HG03521 (cell line): ENCODE measurements around the gene COA5.
A peak's percentile ranks its signal among the peaks of the same experiment; 100 is the strongest.

Experiments used
- ATAC-seq: cut with Tn5 transposase; IDR thresholded peaks from one replicate; pipeline ENCODE4 v1.9.1; 2021; ENCODE audit warnings: mild to moderate bottlenecking, moderate library complexity; ENCODE audit not compliant: unreplicated experiment

The COA5 gene, protein sequence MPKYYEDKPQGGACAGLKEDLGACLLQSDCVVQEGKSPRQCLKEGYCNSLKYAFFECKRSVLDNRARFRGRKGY

DNA sequence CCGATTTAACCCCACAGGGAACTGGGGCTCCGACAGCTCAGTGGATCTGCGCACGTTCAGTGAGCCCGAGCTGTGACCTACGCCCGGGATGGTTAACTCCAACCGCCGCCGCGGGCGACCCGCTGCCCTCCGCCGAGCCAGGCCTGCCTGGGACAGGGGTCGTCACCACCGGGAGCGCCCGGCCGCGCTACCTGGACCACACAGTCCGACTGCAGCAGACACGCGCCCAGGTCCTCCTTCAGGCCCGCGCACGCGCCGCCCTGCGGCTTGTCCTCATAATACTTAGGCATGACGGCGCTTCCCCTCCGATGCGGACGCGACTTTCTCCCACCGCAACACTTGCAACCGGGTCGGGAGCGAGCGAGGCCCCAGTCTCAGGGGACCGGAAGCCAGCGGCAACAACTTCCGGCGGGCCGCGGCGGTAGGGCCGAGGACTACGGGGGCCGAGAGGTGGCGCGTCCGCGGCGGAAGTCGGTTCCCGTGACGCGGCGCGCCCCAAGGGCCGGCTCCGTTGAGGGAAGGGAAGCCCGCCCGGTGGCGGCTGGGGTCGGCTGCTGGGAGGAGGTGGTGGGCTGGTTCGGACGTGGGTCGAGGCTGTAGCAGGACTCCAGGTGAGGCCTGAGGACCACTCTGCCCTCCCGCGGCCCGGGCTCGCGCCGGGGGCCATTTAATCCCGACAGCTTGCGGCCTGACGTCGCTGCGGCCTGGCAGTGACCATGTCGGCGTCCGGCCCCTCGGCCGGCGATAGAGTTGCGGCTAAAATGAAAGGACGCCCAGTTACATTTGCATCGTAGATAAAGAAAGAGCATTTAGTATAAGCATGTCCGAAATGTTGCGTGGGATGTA lies at the start of gene COA5, which contains the start of gene UNC50:
Gene COA5, minus strand, starts transcription at position 397 of the 846 bp plus-strand sequence. Its CDS starts 107 bp downstream, at position 290.
Gene UNC50, plus strand, starts transcription at position 474 of the 846 bp plus-strand sequence. CDS start 1,171 bp downstream, outside the sequence.
- ATAC-seq: peak; percentile 81

DNA sequence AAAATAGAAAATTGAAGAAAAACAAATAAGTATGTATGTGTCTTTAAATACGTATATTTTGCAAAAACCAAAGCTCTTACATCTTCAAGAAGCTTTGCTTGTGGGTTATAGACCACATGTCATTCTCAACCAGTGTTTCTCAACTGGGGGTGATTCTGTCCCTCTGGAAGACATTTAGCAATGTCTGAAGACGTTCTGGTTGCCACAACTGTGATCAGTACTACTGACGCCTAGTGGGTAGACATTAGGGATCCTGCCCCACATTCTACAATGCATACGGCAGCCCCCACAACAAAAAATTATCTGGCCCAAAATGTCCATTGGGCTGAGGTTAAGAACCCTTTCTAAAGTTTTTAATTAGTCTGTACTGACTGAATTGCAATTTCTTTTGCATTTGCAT lies 48.5 kb upstream of the COA5 start:
- ATAC-seq: no peak

DNA sequence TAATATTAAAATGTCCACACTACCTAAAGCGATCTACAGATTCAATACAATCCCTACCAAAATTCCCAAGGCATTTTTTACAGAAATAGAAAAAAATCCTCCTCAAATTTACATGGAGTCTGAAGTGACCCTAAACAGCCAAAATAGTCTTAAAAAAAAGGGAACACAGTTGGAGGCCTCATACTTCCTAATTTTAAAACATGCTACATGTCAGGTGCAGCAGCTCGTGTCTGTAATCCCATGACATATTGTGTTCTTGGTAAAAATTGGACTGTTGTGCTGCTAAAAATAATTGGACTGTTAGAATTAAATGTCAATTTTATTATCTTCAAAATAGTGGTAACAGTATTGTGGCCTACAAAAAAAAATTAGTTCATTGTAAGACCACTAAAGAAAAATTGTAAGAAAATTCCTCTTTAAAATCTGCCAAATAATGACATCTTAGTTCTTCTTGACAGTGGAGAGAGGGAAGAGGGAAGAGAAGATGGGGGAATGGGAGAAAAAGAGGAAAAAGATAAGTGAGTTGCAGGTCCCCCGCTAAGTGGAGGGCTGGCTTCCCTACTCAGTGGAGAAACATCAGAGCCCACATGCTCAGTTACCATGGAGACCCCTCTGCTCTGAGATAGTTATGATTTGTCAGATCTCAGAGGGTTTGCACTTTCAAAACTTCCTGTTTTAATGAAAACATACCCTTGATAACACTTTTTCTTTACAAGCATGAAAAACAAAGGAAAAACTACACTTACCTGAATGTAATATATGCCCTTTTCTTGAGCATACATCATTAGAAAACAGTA lies 46.6 kb upstream of the COA5 start:
- no peak for ATAC-seq

DNA sequence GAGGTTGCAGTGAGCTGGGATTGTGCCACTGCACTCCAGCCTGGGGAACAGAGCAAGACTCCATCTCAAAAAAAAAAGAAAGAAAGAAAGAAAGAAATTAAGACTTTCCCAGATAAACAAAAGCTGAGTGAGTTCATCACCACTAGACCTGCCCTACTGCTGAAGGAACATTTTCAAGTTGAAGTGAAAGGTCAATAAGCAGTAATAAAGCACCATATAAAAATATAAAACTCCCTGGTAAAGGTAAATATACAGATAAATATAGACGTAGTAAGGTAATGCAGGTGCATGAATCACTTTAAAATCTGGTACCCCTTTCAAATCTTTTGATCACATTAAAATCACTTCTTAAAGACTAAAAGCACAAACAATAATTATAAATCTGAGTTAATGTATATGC lies 42.7 kb upstream of the COA5 start:
- ATAC-seq: no peak

DNA sequence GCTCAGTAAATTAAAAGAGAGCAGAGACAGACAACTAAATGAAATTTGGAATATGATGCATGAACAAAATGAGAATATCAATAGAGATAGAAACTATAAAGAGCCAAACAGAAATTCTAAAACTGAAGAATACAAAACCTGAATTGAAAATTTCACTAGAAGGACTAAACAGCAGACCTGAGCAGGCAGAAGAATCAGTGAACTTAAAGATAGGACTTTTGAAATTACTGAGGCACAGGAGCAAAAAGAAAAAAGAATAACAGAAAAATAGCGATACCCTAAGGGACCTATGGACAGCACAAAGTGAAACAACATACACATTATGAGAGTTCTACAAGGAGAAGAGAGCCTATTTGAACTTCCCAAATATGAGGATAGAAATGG lies 41.7 kb upstream of the COA5 start:
- no peak for ATAC-seq

DNA sequence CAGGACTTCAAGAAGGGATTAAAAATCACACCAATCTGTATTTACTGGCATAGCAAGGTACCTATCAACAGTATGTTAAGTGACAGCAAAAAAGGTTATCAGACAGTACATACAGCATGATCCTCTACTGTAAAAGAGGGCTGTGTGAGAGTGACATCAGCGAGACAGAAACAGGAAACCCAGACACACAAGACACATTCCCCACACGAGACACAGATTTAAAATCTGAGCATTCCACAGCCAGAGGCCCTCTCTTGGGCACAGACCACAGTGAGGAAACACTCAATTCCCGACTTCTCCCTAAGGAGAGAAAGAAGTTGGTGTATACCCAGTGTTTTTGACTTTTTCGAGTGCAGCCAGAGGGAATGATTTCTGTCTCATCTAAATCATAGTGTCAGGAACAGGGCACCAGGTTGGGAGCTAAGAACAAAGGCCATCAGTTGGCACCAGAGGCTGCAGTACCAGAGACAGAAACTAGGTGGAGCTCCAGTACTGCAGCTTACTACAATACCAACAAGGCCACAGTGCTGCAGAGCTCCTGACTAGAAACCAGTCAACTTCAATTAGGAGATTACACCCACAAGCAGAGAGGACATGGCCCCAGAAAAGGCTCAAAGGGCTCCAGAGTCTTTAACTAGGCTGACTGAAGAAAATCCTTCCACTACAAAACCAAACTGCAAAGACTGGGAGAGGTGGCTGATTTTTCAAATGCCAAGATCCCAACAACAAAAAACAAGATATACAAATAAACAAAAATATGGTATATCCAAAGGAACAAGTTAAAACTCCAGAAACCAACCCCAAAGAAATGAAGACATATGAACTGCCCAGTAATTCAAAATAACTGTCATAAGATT lies 41.1 kb upstream of the COA5 start:
- peak; percentile 80 for ATAC-seq

DNA sequence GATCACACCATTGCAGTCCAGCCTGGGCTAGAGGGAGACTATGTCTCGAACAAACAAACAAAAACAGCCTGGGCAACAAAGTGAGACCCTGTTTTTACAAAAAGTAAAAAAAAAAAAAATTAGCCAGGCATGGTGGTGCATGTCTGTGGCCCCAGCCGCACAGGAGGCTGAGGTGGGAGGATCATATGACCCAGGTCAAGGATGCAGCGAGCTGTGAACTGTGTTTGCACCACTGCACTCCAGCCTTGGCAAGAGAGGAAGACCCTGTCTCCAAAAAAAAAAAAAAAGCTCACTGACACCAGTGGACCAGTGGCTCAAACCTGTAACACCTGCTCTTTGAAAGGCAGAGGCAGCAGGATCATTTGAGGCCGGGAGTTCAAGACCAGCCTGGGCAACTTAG lies 40.1 kb upstream of the COA5 start:
- ATAC-seq: no peak

DNA sequence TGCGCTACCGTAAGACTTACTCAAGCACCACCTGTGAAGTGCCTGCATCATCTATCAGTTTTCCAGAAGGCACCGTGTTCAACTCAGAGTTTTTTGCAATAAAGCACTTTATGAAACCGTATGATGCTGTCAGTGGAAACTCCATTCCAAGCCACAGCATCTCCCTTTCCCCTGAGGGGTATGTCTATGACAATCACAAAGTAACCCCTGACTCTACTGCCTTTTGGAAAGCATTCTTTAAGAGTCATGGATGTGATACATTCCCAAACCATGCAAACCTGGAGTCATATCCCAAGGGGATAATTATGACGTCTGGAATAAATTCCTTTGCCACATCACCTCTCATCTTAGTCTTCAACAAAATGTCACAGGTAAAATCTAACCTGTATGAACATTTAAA lies 39.3 kb upstream of the COA5 start:
- ATAC-seq: no peak

DNA sequence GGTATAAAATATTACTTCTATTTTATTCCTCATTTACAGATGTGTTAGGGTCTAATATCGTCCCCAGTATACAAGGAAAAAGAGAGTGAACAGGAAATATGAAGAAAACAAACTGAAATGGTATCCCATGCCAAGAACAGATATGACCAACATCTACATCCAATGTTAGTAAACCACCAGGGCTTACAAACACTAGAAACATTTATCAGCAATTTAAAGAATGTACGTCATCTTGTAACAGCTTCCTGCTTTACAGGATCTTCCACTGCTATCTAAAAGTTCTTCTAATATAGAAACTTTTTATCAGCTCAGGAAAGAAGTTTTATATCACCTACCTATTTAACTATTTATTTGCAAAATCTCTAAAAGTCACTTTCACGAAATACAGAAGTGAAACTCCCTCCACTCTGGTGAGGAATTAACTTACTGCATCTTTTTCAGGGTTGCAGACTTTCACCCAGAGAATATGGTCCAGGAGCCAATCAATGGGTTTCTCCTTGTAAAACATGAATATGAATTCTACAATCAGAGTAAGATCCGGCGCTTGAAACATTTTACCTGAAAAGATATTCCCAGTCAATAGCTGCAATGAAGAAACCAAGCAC lies 35.3 kb upstream of the COA5 start:
- no peak for ATAC-seq

DNA sequence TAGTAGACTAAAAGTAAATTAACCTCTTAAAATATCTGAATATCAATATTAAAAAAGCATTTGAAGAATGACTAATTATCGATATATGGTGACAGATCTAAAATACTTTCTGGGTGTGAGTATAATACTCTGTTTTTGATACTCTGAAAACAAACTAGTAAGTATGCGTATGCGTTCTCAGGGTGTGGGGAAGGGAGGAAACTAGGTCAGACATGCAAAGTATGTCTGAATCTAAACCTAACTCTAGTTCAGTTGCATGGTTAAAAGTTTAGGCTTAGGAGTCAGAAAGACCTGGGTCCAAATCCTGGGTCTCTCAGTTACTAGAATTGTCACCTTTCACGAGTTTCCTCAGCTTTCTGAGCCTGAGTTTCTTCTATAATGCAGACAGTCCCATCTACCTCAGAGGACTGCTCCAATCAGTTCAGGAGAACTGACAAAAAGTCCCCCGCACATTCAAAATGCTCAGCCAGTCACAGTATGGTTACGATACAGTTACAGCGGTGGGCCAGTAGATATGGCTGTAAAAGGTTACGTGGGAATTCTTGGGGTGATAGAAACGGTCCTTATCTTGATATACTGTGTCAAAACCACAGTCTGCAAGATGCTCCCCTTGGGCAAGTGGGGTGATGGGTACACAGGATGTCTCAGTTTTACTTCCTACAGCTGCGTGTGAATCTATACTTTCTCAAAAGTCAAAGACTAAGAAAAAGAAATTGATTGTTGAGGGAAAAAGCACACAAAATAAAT lies 29.3 kb upstream of the COA5 start:
- no peak for ATAC-seq

DNA sequence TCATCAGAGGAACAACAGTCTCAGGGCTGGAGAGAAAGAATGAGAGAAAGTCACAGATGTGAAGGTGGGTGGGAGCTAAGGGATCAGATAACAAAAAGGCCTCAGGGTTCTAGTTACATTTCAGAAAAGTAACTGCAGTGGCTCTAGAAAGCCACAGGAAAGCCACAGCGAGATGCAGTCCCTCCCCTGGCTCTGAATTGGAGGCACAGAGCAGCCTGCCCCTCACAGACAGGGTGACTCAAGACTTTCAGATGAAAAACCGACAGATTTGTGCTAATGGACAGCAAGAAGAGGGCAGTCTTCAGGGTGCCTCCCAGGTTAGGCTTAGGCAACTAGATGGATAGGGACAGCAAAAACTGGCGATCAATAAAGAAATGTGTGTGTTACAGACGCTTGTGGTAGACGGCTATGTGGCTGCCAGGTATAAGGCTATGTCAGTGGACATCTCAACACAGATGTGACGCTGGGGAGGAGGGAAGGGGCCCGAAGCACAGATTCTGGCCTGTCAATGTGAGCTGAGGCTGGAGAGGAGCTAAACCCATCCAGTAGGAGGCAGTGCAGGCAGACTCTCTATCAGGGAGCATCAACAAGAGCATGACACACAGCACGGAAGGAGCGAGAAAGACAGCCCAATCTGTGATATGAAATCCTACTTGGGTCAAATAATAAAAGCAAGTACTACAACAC lies 26.2 kb upstream of the COA5 start:
- ATAC-seq: no peak

DNA sequence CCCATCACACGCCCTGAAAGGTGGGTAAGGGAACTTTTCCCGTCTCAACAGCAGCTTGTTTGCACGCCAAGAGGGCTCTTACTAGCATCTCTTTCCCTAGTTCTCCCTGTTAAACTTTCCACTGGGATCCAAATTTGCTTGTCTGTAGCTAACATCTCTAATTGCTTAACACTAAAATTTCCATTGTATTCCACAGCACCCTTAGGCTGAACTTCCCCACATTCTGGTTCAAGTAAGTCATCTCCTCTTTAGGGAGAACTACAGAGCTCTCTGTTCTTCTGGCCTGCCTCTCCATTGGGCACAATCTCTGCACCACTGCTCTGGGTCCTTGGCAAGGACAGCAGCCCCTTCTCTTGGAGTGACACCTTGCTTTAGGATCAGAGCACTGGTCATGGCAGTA lies 24.0 kb upstream of the COA5 start:
- ATAC-seq: no peak

DNA sequence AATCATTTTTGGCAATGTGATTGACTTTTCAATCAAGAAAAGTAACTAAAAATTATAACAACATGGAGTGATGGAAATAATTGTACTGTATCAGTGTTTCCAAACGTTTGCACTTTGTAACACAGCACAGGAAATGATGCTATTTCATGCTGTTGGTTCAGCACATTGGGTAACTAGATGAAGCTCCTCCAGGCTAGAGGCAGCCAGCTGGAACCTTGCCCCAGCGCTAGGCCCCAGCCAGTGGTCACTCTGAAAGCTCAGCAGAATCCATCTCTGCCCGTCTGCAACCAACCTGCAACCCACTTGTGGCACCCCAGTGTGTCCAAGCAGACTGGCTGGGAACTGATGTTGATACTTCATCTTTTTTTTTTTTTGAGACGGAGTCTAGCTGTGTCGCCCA lies 15.3 kb upstream of the COA5 start:
- no peak for ATAC-seq

DNA sequence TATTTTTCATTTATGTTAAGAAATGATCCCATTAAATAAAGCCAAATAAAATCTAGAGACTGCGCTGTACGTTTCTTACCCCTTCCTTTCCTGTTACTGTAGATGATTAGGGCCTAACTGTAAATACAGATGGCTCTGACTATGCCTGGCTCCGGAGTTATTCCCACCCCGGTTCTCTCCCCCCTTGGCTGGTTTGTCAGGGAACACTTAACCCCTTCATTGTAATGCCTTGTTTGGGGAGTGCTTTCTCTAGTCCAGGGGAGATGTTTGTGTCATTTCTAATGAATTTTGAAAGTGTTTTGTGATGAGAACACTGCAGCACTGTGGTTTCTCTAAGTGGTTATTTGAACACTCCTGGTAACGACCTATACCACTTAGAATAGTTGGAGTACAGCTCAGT lies 8.8 kb upstream of the COA5 start:
- ATAC-seq: no peak

DNA sequence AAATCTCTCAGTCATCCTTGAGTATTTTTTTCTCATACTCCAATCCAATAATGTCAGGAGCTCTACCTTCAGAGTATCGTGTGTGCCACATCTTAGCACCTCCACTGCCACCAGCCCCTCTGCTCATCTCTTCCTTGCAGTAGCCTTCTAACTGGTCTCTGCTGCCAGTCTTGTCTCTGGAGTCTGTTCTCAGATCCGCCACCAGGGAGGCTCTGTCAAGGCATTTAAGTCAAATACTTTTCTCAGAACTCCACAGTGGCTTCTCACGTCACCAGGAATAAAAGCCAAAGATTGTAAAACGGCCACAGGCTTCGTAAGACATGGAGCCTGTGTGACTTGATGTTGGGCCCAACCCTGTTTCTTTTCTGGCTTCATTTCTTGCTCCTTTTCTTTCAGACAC lies 7.2 kb upstream of the COA5 start:
- ATAC-seq: no peak

DNA sequence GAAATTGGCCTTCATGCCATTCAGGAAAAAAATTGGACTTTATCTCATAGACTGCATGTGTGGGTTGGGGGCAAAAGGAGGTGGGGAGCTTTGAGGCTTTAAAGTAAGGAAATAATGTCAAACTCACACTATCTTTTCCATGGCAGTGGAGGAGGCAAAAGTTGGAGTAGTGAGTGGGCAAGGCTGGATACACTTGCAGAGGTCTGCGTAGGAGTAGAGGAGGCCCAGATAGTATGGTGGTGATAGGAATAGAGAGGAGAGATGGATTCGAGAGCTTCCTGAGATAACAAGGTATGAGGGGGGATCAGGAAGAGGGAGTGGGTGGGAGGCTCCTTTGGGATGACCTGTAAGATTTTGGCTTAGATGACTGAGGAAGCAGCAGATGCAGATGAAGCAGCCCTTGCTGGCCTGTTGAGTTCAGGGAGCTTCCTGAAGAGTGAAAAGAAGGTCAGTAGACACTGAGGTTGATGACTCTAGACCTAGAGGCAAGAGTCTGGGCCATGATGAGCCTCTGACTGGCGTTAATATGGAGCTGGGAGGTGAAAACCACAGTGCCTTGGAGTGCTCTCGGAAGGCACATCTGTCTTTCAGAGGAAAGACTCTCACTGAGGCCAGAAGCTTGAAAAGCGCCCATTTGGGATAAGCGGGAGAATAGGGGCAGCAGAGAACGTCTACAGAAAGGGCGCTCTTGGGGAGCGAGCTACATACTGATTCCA lies 5.9 kb upstream of the COA5 start:
- no peak for ATAC-seq

DNA sequence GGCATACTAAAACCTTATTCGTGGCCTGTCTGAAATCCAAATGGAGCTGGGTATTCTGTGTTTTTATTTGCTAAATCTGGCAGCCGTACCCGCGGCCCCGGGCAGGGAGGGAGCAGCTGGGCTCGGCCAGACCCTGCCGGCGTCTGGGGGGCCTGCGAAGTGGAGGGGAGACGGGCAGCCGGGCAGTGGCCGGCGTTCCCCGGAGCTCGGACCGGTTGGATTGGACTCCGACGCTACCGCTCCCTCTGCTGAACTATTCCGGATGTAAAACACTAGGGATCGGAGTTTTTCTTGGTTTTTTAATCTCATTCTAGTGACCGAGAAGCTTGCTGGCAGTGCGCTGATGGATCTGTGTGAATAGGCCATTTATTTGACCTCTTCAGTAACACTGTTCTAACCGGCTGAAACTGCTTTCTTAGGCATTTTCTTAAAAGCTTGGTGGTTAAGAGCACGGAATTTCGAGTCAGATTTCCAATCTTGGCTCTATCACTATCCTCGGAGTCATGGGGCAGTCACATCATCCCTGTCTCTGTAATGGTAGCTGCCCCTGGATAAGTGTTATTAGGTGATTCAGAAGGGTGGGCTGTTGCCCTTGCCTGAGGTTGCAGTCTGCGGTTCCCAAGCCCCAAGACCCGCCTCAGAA lies 771 bp upstream of the COA5 start:
- peak; percentile 26 for ATAC-seq

DNA sequence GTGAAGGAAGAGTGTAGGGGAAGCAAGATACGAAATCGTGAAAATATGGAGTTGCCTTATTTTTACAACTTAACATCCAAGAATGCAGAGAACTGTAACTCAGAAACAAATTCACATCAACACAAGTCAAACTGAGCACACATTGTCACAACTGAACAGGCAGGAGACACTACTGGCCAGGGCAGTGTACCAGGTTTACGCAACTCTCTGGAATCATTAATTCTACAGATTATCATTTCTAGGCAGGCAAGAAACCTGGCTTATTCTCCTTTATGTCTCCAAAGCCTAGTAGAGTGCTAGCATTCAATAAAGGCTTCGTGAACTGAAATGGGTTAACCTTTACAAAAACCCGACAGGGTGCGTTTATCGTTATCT lies 584 bp downstream of the COA5 start:
- no peak for ATAC-seq
